Placental pericyte (primary cell): ENCODE data around the gene NDFIP2. TPM values are rescaled to one million over a fixed set of nuclear protein-coding genes. Genes with fewer than 3 reads are reported as not detected.

ENCODE experiments used
- total RNA-seq: library from RNA; depleted of rRNA; stranded (reverse); fragments of >200 nt; gene quantifications from 2 replicates; pipeline ENCODE4 v1.2.3, GENCODE V29; 2012

The NDFIP2 gene, protein sequence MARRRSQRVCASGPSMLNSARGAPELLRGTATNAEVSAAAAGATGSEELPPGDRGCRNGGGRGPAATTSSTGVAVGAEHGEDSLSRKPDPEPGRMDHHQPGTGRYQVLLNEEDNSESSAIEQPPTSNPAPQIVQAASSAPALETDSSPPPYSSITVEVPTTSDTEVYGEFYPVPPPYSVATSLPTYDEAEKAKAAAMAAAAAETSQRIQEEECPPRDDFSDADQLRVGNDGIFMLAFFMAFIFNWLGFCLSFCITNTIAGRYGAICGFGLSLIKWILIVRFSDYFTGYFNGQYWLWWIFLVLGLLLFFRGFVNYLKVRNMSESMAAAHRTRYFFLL
- 42.5 and 61.0 TPM in 2 replicates for total RNA-seq

DNA sequence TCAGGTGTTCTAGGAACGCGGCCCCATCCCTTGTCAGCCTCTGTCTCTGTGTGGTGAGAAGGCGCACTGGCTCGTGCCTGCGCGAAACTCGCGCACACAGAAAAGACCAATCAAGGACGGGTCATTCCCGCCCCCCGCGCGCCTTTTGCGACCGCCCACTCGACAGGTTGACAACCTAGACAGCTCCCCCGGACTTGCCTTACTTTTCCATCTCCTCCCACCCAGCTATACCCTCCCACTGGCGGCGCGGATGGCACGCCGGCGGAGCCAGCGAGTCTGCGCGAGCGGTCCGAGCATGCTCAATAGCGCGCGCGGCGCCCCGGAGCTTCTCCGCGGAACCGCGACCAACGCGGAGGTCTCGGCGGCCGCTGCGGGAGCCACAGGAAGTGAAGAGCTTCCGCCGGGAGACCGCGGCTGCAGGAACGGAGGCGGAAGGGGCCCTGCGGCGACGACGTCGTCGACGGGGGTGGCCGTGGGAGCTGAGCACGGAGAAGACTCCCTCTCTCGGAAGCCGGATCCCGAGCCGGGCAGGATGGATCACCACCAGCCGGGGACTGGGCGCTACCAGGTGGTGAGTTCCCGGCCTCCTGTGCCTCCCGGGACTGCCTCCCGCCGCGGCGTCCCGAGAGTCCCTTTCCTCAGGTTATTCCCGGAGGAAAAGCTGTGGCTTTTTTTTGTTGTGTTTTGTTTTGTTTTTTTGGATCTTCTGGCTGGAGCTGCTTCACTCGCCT is at the start of gene NDFIP2:
NDFIP2 (plus strand) TSS at position 202 of the 731 bp plus-strand sequence; CDS start at position 251, 49 bp downstream.

Other genes with a start within 250 kb of the NDFIP2 start
- 27.1 and 40.9 TPM in 2 replicates for gene RBM26, start 74.9 kb upstream of the NDFIP2 start, total RNA-seq